ENCODE measurements around the gene OR51T1.
"Not testable (repeated sequence)": the region's sequence is repeated elsewhere in the genome, so short reads cannot be mapped to it uniquely, and the experiment has no call there.

The OR51T1 gene, protein sequence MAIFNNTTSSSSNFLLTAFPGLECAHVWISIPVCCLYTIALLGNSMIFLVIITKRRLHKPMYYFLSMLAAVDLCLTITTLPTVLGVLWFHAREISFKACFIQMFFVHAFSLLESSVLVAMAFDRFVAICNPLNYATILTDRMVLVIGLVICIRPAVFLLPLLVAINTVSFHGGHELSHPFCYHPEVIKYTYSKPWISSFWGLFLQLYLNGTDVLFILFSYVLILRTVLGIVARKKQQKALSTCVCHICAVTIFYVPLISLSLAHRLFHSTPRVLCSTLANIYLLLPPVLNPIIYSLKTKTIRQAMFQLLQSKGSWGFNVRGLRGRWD

DNA sequence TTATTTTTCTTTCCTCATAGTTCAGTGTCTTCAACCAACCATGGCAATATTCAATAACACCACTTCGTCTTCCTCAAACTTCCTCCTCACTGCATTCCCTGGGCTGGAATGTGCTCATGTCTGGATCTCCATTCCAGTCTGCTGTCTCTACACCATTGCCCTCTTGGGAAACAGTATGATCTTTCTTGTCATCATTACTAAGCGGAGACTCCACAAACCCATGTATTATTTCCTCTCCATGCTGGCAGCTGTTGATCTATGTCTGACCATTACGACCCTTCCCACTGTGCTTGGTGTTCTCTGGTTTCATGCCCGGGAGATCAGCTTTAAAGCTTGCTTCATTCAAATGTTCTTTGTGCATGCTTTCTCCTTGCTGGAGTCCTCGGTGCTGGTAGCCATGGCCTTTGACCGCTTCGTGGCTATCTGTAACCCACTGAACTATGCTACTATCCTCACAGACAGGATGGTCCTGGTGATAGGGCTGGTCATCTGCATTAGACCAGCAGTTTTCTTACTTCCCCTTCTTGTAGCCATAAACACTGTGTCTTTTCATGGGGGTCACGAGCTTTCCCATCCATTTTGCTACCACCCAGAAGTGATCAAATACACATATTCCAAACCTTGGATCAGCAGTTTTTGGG is at the start of gene OR51T1:
OR51T1 (plus strand) TSS at position 41 of the 641 bp plus-strand sequence; CDS start at position 41, 0 bp downstream.
- no peak for DNase-seq

DNA sequence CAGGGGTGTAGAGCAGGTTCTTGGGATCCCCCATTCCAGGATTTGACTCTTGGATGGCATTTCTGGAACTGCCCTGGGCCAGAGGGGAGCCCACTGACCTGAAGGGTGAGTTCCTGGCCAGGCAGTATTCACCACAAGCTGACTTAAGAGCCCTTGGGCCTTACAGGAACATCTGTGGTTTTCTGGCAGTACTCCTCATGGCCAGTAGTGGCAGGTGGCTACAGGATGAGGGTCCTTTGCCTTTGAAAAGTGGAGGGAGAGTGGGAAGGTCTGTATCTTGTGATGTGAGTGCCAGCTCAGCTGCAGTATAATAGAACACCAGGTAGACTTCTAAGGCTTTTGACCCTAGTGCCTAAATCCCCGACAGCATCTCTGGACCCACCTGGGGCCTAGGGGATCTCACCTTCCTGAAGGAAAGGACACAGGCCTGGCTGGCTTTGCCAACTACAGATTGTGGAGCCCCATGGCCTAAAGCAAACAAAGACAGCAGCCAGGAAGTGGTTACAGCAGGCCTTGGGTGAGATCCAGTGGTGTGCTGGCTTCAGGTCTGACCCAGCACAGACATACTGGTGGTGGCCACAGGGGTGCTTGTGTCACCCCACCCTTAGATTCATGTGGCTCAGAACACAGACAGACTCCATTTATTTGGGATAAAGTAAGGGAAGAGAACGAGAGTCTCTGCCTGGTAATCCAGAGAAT is 41.7 kb upstream of the OR51T1 start:
- DNase-seq = no peak

DNA sequence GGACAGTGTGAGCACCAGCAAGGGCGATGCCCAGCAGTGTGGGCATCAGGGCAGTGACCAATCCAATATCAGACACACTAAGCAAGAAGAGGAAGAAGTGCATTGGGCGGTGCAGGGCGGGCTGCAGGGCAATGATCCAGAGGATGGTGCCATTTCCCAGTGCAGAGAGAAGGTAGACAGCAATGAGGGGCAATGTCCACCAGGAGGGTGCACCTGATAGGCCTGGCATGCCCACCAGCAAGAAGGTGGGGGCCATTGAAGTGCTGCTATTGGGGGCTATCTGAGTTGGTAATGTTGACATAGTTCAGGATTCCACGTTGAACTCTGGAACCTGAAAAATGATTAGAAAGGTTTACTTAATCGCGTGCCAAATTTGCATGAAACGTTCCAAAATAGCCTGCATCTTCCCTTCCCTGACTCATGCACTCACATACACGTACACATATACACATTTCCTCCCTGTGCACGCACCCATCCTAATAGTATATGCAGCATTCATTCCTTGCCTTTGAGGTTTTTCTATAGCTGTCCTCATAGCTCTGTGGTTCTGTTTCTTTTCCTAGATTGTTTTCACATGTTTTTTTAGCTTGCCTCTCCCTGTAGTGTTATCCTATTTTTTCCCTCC is 32.7 kb upstream of the OR51T1 start, which contains the start of gene OR51S1:
OR51S1 (minus strand) TSS at position 301 of the 625 bp plus-strand sequence; CDS start at position 301, 0 bp downstream.
- DNase-seq = no peak

DNA sequence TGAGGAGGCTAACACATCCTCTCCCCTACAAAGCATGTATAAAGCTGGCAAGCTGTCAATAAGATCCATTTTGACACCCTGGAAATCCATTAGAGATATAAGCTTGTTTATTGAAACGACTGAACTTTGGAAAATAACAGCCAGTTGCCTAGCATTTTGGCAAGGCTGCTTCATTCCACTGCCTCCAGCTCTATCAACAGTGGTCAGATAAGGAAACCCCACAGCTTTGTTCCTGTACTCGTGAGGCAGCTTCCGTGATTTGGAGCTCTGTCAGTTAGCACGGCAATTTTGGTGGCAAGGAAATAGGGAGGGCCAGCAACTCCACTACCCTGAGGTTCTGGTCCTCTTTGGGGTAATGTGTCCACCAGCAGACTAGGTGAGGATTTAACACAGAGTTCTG is 30.7 kb upstream of the OR51T1 start:
- no peak for DNase-seq

DNA sequence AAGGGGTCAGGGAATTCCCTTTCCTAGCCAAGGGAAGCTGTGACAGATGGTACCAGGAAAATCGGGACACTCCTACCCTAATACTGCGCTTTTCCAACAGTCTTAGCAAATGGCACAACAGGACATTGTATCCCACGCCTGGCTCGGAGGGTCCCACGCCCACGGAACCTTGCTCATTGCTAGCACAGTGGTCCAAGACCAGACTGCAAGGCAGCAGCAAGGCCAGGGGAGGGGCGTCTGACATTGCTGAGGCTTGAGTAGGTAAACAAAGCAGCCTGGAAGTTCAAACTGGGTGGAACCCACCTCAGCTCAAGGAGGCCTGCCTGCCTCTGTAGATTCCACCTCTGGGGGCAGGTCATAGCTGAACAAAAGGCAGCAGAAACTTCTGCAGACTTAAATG is 27.4 kb upstream of the OR51T1 start:
- not testable (repeated sequence) for DNase-seq

DNA sequence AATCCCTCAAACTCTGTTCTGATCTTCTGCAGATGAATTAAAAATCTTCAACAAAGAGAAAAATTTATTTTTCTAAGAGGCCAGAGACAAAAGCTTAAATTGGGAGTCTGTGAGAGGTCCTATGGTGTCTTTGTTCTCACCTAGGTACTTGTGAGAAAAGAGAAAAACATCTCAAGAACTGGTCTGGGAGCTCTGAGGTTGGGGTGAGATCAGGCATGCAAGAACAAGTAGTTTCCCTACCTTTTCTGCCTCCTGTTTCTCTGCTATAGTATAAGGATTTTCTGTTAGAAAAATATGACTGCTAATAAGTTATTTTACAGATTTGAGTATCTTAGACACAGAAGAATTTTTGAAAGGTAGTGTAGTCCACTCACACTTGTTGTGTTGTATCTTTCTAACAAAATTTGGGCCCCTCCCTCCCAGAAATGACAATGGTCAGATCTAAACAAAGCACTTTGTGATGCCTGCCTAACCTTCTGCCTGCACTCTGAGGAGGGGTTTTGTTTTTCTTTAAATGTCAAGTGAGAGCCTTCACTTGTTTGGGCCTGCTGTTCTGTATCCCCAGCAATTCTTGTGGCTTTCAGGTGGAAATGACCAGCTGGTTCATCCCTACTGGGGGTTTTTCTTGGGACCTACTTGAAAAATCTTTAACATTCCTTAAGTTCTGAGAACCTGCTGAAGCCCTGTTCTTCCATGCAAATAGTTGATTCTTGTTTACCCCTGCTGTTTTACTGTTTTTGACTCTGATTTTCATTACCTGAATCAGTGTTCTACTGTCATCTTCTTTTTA is 19.1 kb upstream of the OR51T1 start:
- no peak for DNase-seq

DNA sequence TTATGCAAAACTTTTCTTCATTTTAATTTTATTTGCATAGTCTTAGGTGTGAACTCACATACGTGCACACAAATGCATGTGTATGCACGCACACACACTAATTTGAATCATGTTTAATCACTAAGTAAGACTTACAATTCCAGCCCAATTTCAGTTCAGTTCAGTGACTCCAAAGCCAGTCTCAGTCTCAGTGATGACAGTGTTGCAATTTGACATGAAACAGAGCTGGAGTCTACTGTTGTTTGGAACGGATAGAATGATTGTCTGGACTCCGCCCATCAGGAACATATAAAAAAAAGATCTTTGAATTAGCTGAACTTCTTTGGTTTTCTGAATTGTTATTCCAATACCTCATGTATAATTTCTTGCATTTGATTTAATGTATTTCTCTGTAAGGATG is 17.8 kb upstream of the OR51T1 start:
- DNase-seq = no peak

DNA sequence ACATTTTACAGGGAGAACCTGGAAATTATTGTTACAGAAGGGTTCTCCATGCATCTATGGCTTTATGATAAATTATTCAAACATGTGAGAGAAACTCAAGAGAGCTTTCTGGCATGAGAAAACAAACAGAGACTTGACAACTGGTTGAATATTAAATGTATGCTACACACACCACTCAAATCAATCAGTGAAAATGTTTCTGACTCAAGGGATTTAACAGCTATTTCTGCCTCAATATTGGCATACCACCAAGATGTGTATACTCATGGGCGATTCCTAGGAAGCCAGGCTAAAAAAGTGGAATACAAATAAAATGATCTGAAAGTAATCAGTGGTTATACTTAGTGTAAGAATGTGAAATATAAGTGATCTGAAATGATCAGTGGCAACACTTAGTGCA is 15.8 kb upstream of the OR51T1 start:
- DNase-seq = no peak

DNA sequence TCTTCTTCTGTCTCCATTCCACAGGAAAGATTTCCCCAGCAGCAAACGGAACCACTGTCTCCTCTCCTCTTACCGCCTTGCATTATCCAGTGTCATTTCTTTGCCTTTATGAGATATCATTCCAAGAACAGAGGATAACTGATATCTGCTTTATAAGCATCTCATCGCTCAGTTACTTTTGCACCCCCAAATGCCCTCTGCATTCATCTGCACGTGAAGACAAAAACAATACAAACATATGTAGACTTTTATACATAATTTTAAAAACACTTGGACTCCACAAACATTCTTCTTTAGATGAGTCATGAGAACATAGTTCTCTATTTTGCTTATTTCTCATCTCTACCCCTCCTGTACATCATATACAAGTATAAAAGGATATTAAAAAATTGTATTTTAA is 512 bp upstream of the OR51T1 start:
- no peak for DNase-seq

DNA sequence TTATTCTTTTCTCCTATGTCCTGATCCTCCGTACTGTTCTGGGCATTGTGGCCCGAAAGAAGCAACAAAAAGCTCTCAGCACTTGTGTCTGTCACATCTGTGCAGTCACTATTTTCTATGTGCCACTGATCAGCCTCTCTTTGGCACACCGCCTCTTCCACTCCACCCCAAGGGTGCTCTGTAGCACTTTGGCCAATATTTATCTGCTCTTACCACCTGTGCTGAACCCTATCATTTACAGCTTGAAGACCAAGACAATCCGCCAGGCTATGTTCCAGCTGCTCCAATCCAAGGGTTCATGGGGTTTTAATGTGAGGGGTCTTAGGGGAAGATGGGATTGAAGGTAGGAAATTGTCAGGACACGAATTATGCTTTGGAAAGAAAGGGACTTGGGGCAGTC is 843 bp downstream of the OR51T1 start:
- DNase-seq = no peak

DNA sequence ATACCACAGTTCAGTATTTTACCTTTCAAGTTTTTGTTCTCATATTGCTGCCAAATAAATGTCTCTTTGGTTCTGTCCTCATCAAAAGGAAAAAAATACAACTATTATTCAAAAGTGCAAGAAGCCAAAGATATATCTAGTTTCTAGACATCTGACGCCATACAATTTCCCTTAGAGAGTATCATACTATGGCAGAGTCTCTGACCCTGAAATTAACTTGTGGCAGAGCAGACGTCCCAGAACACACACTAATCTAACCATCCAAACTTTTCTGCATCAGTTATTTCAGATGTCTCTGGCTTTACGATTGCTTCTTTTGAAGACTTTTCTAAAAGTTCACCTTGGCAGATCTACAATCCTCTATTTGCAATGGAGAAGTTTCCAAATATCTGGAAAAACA is 2.7 kb downstream of the OR51T1 start:
- no peak for DNase-seq

DNA sequence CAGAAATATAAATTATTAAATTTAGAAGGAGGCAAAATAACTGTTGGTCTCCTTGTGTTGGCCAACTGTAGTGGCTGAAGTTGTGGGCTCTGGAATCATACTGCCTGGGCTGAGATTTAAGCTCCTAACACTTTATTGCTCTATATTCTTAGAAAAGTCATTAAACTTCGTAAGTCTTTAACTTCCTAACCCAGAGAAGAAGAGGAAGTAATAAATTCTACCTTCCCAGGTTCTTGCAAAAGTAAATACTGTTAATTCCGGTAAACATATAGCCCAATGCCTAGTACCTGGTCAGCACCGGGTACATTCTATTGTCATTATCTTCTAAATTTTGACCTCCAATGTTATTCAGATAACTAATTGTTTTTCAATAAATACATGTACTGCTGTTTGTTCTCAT is 4.5 kb downstream of the OR51T1 start:
- DNase-seq = no peak

DNA sequence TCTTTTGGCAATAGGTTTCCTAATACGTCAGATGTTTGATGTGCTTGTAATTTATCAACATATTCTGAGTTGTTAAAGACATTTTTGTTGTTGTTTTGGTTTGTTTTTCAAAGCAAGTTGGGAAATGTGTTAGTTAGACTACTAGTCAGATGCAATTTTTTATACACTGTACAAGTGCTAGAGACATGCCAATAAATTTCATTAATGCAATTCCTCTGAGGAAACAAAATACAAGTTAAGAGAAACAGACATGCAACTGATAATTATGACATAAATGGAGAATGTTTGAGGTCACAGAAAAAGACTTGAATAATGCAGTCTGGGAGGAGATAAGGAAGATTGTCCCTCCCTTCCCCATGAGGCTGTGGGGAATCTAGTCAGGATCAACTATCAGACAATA is 5.9 kb downstream of the OR51T1 start:
- no peak for DNase-seq

DNA sequence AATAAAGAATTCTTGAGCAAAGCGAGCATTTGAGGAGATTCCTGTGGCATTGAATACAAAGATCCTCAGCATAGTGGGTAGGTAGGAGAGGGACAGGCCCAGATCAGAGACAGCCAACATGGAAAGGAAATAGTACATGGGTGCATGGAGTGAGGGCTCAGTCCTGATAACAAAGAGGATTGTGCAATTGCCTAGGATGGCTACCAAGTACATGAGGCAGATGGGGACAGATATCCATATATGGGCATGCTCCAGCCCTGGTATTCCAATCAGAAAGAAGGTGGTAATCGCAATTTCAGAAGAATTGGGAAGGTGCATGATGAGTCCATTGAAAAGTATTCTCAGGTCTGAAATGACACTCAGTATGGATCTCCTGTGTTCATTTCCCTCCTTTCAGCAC is 8.6 kb downstream of the OR51T1 start:
- DNase-seq = no peak

DNA sequence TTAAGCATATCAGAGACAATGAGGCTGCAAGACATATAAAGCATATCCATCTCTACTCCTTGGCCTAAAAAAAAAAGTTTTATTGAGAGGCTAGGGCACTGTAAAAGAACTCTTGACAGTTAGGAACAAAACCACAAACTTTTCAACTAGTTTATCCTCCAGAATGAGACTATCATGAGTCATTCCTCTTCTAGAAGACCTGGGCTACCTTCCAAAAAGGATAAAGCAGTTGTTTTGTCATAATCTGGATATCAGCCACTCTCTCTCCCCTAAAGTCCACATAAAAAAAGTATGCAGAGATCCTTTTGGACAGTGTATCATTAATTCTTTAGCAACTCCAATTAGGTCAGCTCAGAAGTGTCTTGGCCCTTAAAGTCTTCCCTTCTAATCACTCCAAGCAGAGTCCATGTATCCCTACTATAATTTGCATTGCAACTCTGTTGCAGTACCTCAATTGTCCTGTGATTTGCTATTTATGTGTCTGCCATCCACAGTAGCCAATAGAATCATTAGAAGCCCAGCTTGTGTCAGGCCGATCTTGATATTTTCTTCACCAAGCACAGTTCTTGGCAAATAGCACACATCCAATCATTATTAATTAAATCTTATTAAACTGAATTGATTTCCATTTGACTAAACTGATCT is 10.4 kb downstream of the OR51T1 start:
- DNase-seq = no peak

DNA sequence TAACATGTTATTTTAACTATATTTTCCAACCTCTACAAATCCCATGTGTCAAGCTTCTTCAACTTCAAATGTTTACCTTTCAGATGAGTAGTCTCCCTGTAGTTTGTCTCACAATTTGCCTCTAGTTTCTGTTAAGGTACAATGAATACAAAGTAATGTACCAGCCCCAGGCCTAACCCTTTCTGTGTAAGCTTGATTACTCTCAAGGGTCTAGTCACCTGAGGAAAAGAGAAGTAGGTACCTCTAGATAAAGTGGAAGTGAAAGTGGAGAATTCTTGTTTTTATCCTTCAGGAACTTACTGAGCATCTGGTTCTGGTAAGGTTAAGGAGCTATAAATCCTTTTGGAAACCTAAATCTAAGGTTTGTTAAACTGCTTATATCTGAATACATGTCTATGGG is 21.8 kb downstream of the OR51T1 start, which contains the start of gene OR51A7:
OR51A7 (plus strand) TSS at position 300 of the 400 bp plus-strand sequence. CDS start 3,587 bp downstream, outside the sequence.
- no peak for DNase-seq

DNA sequence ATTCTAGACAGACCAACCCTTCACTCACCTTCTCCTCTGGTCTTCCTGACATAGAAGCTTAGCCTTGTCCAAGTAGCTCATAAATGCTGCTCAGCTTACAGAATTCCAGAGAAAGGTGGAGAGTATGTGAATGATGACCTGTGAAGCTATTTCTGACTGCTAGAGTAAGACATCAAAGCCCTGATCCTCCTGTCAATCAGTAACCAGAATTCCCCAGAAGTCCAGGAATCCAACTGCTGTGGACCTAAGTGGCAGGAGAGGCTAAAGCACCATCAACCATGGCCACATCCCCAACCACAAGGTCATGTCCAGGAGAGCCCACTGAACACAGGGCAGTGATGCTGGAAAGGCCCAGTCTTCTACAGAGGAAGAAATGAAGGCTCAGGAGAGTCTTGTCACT is 34.9 kb downstream of the OR51T1 start:
- no peak for DNase-seq

DNA sequence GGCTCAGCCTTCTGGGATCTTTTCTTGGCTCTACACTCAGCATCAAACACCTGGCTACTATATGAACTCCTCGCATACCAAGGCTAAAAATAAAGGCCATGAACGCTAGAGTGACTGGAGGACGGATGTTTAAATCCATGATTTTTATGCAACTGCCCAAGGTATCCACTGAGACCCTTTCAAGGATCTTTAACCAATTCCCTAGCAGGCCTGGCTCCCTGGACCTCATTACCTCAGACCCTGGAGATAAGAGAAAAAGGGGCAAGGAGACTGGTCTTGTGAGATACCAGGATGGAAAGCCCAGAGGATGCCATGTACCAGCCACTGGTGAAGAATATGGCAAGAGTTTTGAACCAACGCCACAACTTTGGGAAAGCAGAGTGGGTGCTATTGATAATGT is 37.5 kb downstream of the OR51T1 start, which contains the start of gene OR51G2:
OR51G2 (minus strand) TSS at position 101 of the 400 bp plus-strand sequence. CDS start 3,687 bp downstream, outside the sequence.
- DNase-seq = no peak

DNA sequence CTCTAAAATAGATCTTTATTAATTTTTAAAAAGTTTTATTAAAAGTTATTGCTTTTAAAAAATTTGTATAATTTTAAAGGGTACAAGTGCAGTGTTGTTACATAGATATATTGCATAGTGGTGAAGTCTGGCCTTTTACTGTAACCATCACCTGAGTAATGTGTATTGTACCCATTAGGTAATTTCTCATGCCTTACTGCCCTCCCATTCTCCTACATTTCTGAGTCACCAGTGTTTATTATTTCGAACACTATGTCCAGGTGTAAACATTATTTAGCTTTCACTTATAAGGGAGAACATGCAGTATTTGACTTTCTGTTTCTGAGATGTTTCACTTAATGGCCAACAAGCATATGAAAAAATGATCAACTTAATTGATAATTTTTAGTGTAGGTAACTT is 40.1 kb downstream of the OR51T1 start:
- DNase-seq = no peak

DNA sequence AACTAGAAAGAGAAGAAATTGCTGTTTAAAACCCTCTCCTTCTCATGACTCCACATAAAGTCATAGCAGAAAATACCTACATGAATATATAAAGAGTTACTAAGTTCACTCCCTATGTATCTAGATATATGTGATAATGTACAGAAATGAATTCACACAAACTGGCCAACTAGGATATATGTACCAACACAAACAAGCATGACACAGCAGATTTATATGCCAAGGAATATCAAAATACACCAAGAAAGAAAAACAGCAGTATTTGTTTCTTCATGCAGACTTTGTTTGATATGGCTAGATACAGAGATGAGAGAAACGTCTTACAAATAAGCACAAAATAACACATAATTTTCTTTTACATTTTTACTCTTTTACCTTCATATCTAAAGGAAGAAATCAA is 40.6 kb downstream of the OR51T1 start:
- DNase-seq = no peak

DNA sequence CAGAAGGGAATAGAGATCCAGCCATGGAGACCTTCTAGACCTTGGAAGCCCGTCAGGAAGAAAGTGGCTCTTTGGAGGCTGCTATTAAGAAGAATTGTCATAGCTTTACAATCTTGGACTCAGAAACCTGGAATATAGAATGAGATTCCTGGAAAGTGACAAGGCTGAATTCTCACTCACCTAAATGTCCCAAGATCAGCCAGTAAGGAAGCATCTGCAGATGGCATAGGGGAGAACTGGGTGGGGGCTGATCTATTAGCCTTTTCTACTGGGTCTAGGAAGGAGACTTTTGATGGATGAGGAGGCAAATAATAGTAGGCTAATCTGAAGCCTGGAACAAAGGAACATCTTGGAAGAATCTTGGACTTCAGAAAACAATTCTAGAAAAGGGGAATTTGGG is 42.5 kb downstream of the OR51T1 start, which contains the start of gene OR51G1:
OR51G1 (minus strand) TSS at position 101 of the 400 bp plus-strand sequence; CDS start at position 101, 0 bp downstream.
- no peak for DNase-seq

DNA sequence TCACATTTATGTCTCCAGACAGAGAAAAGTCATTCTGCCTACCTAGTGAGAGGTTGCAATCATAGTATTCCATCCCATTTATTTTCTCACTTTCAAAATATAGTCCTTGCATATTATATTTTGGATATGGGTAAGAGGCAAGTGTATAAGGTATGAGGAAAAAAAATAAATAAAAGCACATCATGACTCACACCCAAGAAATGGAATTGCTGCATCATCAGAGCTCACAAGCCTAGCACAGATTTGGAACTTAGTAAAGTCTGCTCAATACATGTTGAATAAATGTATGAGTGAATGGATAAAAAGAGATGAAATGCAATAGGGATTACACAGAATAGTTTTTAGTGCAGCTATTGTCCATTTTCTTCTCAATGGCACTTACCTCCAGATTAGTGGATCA is 44.9 kb downstream of the OR51T1 start:
- no peak for DNase-seq
